SK-N-SH treated with all-trans-retinoic acid at 6 μM for 48 hours (cell line): ENCODE measurements around the gene CASKIN1.

Experiments
- ATAC-seq: fragments of 200-7000 bp; cut with Tn5 transposase; 3 replicates; pipeline ENCODE4 v1.9.1; 2020; ENCODE audit warnings: mild to moderate bottlenecking, moderate library complexity
- ARNTL ChIP-seq: fragments of 450-650 bp; formaldehyde crosslinking; IDR thresholded peaks from 2 replicates; pipeline ENCODE4 v1.5.0; 2020; ENCODE audit warnings: low read depth, mild to moderate bottlenecking, moderate library complexity, borderline replicate concordance
- CSDC2 ChIP-seq: fragments of 250-450 bp; sonication (Bioruptor Pico); IDR thresholded peaks from 2 replicates; pipeline ENCODE4 v1.5.0; 2020; ENCODE audit warnings: mild to moderate bottlenecking, moderate library complexity
- CSRNP3 ChIP-seq: fragments of 250-450 bp; sonication (Bioruptor Pico); IDR thresholded peaks from 2 replicates; pipeline ENCODE4 v1.5.1; 2021; ENCODE audit warnings: mild to moderate bottlenecking, moderate library complexity
- ESRRG ChIP-seq: fragments of 250-450 bp; sonication (Bioruptor Pico); IDR thresholded peaks from 2 replicates; pipeline ENCODE4 v1.6.1; 2021; ENCODE audit warnings: mild to moderate bottlenecking
- GLIS3 ChIP-seq: fragments of 250-450 bp; sonication (Bioruptor Pico); IDR thresholded peaks from 2 replicates; pipeline ENCODE4 v1.5.0; 2020; ENCODE audit warnings: mild to moderate bottlenecking, moderate library complexity
- ISL1 ChIP-seq: fragments of 250-450 bp; sonication (Bioruptor Pico); IDR thresholded peaks from 2 replicates; pipeline ENCODE4 v2.1.2; 2022; ENCODE audit warnings: mild to moderate bottlenecking, moderate library complexity
- OSR1 ChIP-seq: fragments of 250-450 bp; sonication (Bioruptor Pico); IDR thresholded peaks from 2 replicates; pipeline ENCODE4 v1.8.0; 2022; ENCODE audit warnings: moderate library complexity, mild to moderate bottlenecking, inconsistent platforms
- PATZ1 ChIP-seq: fragments of 250-450 bp; sonication (Bioruptor Pico); IDR thresholded peaks from 2 replicates; pipeline ENCODE4 v1.8.0; 2020; ENCODE audit warnings: mild to moderate bottlenecking, moderate library complexity, borderline replicate concordance
- POU6F1 ChIP-seq: fragments of 250-450 bp; sonication (Bioruptor Pico); IDR thresholded peaks from 2 replicates; pipeline ENCODE4 v1.8.0; 2021; ENCODE audit warnings: low read depth, mild to moderate bottlenecking, moderate library complexity, borderline replicate concordance
- PPARA ChIP-seq: fragments of 250-450 bp; sonication (Bioruptor Pico); IDR thresholded peaks from 2 replicates; pipeline ENCODE4 v1.5.0; 2020; ENCODE audit warnings: mild to moderate bottlenecking, borderline replicate concordance
- RARB ChIP-seq: fragments of 250-450 bp; sonication (Bioruptor Pico); IDR thresholded peaks from 2 replicates; pipeline ENCODE4 v1.8.0; 2021; ENCODE audit warnings: mild to moderate bottlenecking, moderate library complexity
- SNAI2 ChIP-seq: fragments of 250-450 bp; sonication (Bioruptor Pico); IDR thresholded peaks from 2 replicates; pipeline ENCODE4 v1.5.0; 2020; ENCODE audit warnings: mild to moderate bottlenecking, moderate library complexity
- TCF4 ChIP-seq: fragments of 250-450 bp; sonication (Bioruptor Pico); IDR thresholded peaks from 2 replicates; pipeline ENCODE4 v1.8.0; 2021; ENCODE audit warnings: mild to moderate bottlenecking, moderate library complexity, borderline replicate concordance
- TOX ChIP-seq: fragments of 250-450 bp; sonication (Bioruptor Pico); IDR thresholded peaks from 2 replicates; pipeline ENCODE4 v1.8.0; 2021; ENCODE audit warnings: mild to moderate bottlenecking, moderate library complexity, borderline replicate concordance
- TSHZ2 ChIP-seq: fragments of 250-450 bp; sonication (Bioruptor Pico); IDR thresholded peaks from 2 replicates; pipeline ENCODE4 v1.5.0; 2020; ENCODE audit warnings: mild to moderate bottlenecking, moderate library complexity
- ZC3H10 ChIP-seq: fragments of 250-450 bp; sonication (Bioruptor Pico); IDR thresholded peaks from 2 replicates; pipeline ENCODE4 v1.5.1; 2021; ENCODE audit warnings: mild to moderate bottlenecking, moderate library complexity
- ZFP3 ChIP-seq: fragments of 250-450 bp; sonication (Bioruptor Pico); IDR thresholded peaks from 2 replicates; pipeline ENCODE4 v1.5.0; 2020; ENCODE audit warnings: mild to moderate bottlenecking, moderate library complexity
- ZFP30 ChIP-seq: fragments of 450-650 bp; formaldehyde crosslinking; IDR thresholded peaks from 2 replicates; pipeline ENCODE4 v1.5.0; 2022; ENCODE audit warnings: mild to moderate bottlenecking, moderate library complexity
- ZNF70 ChIP-seq: fragments of 450-650 bp; formaldehyde crosslinking; IDR thresholded peaks from 2 replicates; pipeline ENCODE4 v1.5.0; 2020; ENCODE audit warnings: mild to moderate bottlenecking, moderate library complexity
- ZNF8 ChIP-seq: fragments of 450-650 bp; formaldehyde crosslinking; IDR thresholded peaks from 2 replicates; pipeline ENCODE4 v1.5.0; 2020; ENCODE audit warnings: mild to moderate bottlenecking, moderate library complexity

The CASKIN1 gene

GRCh38 chr16:2196162-2196980 lies at the start of gene CASKIN1:
CASKIN1 (minus strand) TSS chr16:2196605; CDS start chr16:2196432, 173 bp downstream.
- TF ChIP-seq GLIS3 (CRISPR knock-in tag), result no peak
- peak; percentile 32; the same call in 2 of the 3 replicates for ATAC-seq

- TF ChIP-seq CSRNP3 (CRISPR knock-in tag), result no peak
- no peak for TF ChIP-seq GLIS3 (CRISPR knock-in tag)
- no peak for TF ChIP-seq POU6F1 (CRISPR knock-in tag)
- no peak for TF ChIP-seq RARB (CRISPR knock-in tag)
- TF ChIP-seq TOX (CRISPR knock-in tag), result no peak
- no peak for TF ChIP-seq ZFP30 (CRISPR knock-in tag)
- no peak for TF ChIP-seq ARNTL (CRISPR knock-in tag)
- no peak for TF ChIP-seq ZC3H10 (CRISPR knock-in tag)
- no peak for TF ChIP-seq ESRRG (CRISPR knock-in tag)
- no peak for TF ChIP-seq TSHZ2 (CRISPR knock-in tag)
- TF ChIP-seq ZNF70 (CRISPR knock-in tag), result no peak
- no peak for TF ChIP-seq TCF4 (CRISPR knock-in tag)
- no peak for TF ChIP-seq OSR1
- no peak for TF ChIP-seq PATZ1 (CRISPR knock-in tag)
- TF ChIP-seq PPARA, result no peak
- no peak for TF ChIP-seq ZFP3
- TF ChIP-seq ZNF8 (CRISPR knock-in tag), result no peak
- TF ChIP-seq CSDC2, result no peak
- no peak for ATAC-seq
Observed at GRCh38 chr16:2244926-2245795, 48.8 kb upstream of the CASKIN1 start.

- TF ChIP-seq CSDC2, result no peak
- TF ChIP-seq ISL1 (CRISPR knock-in tag), result no peak
- no peak for TF ChIP-seq TSHZ2 (CRISPR knock-in tag)
- TF ChIP-seq SNAI2 (CRISPR knock-in tag), result no peak
- TF ChIP-seq TCF4 (CRISPR knock-in tag), result no peak
- TF ChIP-seq ZNF70 (CRISPR knock-in tag), result no peak
- no peak for TF ChIP-seq ESRRG (CRISPR knock-in tag)
- TF ChIP-seq OSR1, result no peak
- no peak for TF ChIP-seq PPARA
- peak; percentile 22 for ATAC-seq
Observed at GRCh38 chr16:2244301-2244700, 47.9 kb upstream of the CASKIN1 start.
